HepG2 (cell line): ENCODE measurements around the gene NPPB. TPM values are rescaled to one million over a fixed set of nuclear protein-coding genes. Genes with fewer than 3 reads are reported as not detected.

Experiments
- ATAC-seq: fragments of 200-7000 bp; cut with Tn5 transposase; 3 replicates; pipeline ENCODE4 v1.9.1; 2020; ENCODE audit warnings: mild to moderate bottlenecking, moderate library complexity
- BruUV-seq: library from RNA; stranded (reverse); fragments of 400-500 nt; replicated peaks from 2 replicates; lab custom pipeline; 2021; lab: Mats Ljungman, UMichigan
- CTCF ChIA-PET: fragments of 300-600 bp; formaldehyde crosslinking; extraction: SDS; loops from one replicate; lab custom pipeline; 2021; ENCODE audit warnings: low total read pairs, inconsistent platforms, low intra/inter-chr PET ratio; lab: Yijun Ruan, JAX
- POLR2A ChIA-PET: fragments of 350-600 bp; sonication (Branson Sonifier 250); formaldehyde crosslinking; loops from one replicate; lab custom pipeline; 2020; ENCODE audit warnings: antibody characterized with exemption, inconsistent platforms; lab: Yijun Ruan, JAX
- DNase-seq: peaks from one replicate; pipeline ENCODE4 v3.0.0-alpha.2; 2015; ENCODE audit warnings: low spot score
- FAIRE-seq: peaks from 3 replicates; lab custom pipeline; 2011; peaks lifted over from hg19 to GRCh38; lab: Jason Lieb, UNC
- H2AFZ ChIP-seq: one replicate; pipeline ENCODE4 v1.6.1; 2011; ENCODE audit warnings: low read length, inconsistent platforms
- H3K27ac ChIP-seq: fragments of 300-600 bp; 3 replicates; pipeline ENCODE4 v1.8.0; 2011; ENCODE audit warnings: mixed run types, mild to moderate bottlenecking, mixed read lengths, low read length, inconsistent platforms; ENCODE audit not compliant: insufficient read depth; ENCODE audit errors: extremely low read length
- H3K27me3 ChIP-seq, 2 experiments: fragments of 200-600 bp in 1 of 2; 2 replicates in 1 of 2; 3 replicates in 1 of 2; pipeline versions ENCODE4 v1.6.0 to v1.8.0; 2011; ENCODE audit warnings: low read length in 2 of 2, mild to moderate bottlenecking in 2 of 2, moderate library complexity in 2 of 2, inconsistent platforms in 1 of 2; ENCODE audit not compliant: insufficient read depth in 2 of 2, control insufficient read depth in 1 of 2
- H3K36me3 ChIP-seq, 2 experiments: fragments of 200-600 bp in 1 of 2; replicated peaks in 1 of 2; 2 replicates in 1 of 2; 3 replicates in 1 of 2; pipeline versions ENCODE4 v1.5.1 to v1.8.0; 2011; ENCODE audit warnings: low read length in 2 of 2, inconsistent platforms in 1 of 2; ENCODE audit not compliant: insufficient read depth in 2 of 2, control insufficient read depth in 1 of 2
- H3K4me1 ChIP-seq: 2 replicates; pipeline ENCODE4 v1.5.1; 2012; ENCODE audit warnings: low read length, inconsistent platforms; ENCODE audit not compliant: insufficient read depth
- H3K4me2 ChIP-seq: 2 replicates; pipeline ENCODE4 v1.6.0; 2011; ENCODE audit warnings: low read depth, low read length, inconsistent platforms
- H3K4me3 ChIP-seq, 3 experiments: fragments of 200-600 bp in 1 of 3; sonication (generic), shearing (Covaris generic) in 1 of 3; replicated peaks in 1 of 3; 2 replicates each; pipeline ENCODE4 v1.5.1; 2011 to 2016; ENCODE audit warnings: low read length in 3 of 3, inconsistent platforms in 2 of 3, low read depth in 2 of 3, mild to moderate bottlenecking in 2 of 3, control low read depth in 1 of 3, mixed read lengths in 1 of 3; ENCODE audit not compliant: insufficient read depth in 1 of 3
- H3K79me2 ChIP-seq: one replicate; pipeline ENCODE4 v1.6.1; 2011; ENCODE audit warnings: low read length, inconsistent platforms; ENCODE audit not compliant: insufficient read depth
- H3K9ac ChIP-seq: 2 replicates; pipeline ENCODE4 v1.6.0; 2011; ENCODE audit warnings: mild to moderate bottlenecking, low read depth, low read length, inconsistent platforms; ENCODE audit not compliant: insufficient read depth
- H3K9me3 ChIP-seq: 2 replicates; pipeline ENCODE4 v1.5.1; 2012; ENCODE audit warnings: mild to moderate bottlenecking, low read length
- H4K20me1 ChIP-seq: 2 replicates; pipeline ENCODE4 v1.6.0; 2011; ENCODE audit warnings: inconsistent platforms, mild to moderate bottlenecking, low read length, moderate library complexity; ENCODE audit not compliant: insufficient read depth
- CHCHD3 ChIP-seq: sonication (generic); formaldehyde crosslinking; IDR thresholded peaks from 2 replicates; pipeline ENCODE4 v1.8.0; 2022; ENCODE audit warnings: mild to moderate bottlenecking, missing genetic modification reagents, moderate library complexity
- CHD4 ChIP-seq: fragments of 200-600 bp; sonication (generic); IDR thresholded peaks from 2 replicates; pipeline ENCODE4 v1.7.0; 2017; ENCODE audit warnings: mild to moderate bottlenecking, low read length, borderline replicate concordance
- KLF16 ChIP-seq, 2 experiments: sonication (generic) in 1 of 2; formaldehyde crosslinking in 1 of 2; IDR thresholded peaks; 2 replicates each; pipeline versions ENCODE4 v1.6.1 to v1.8.0; 2016 to 2023; ENCODE audit warnings: missing genetic modification reagents in 2 of 2, missing compliant biosample characterization in 1 of 2
- POLR2A ChIP-seq, 2 experiments: IDR thresholded peaks; 2 replicates each; pipeline ENCODE4 v1.6.1; 2011; ENCODE audit warnings: low read depth in 2 of 2, low read length in 2 of 2, mild to moderate bottlenecking in 1 of 2, moderate library complexity in 1 of 2; ENCODE audit not compliant: insufficient read depth in 1 of 2
- SP4 ChIP-seq: sonication (generic); formaldehyde crosslinking; IDR thresholded peaks from 2 replicates; pipeline ENCODE4 v1.8.1; 2023; ENCODE audit warnings: mild to moderate bottlenecking, missing genetic modification reagents
- SSRP1 ChIP-seq: IDR thresholded peaks from 2 replicates; pipeline ENCODE4 v1.6.1; 2016; ENCODE audit warnings: control low read depth
- WGBS: methylation state at CpG from one replicate; pipeline ENCODE4 v1.1.6; 2017; ENCODE audit warnings: low lambda C conversion rate; 5-methylcytosine and 5-hydroxymethylcytosine counted together
- in situ Hi-C: cut with HindIII; loops from 2 replicates; pipeline ENCODE4 v1.10.0; 2017; ENCODE audit warnings: low pct_unique_long_range_greater_than_20kb; ENCODE audit not compliant: extremely low pct_ligation_motif_present
- intact Hi-C: fragments of 100-400 bp; cut with micrococcal nuclease; formaldehyde crosslinking; loops from one replicate; pipeline ENCODE4 v1.10.0; 2022; ENCODE audit not compliant: unreplicated experiment
- polyA plus RNA-seq, 8 experiments: library from polyadenylated mRNA; depleted of rRNA in 3 of 8; stranded (reverse) in 7 of 8; unstranded in 1 of 8; fragments of >200 nt; fragmentation: Illumina TruSeq in 4 of 8; extraction: Trizol in 4 of 8; gene quantifications; 2 replicates each; pipeline versions ENCODE4 v1.2.1 to v1.2.3, GENCODE V29; 2011 to 2016; ENCODE audit warnings: low read depth in 4 of 8, missing spikeins in 1 of 8, mixed read lengths in 1 of 8; ENCODE audit not compliant: insufficient read depth in 1 of 8
- total RNA-seq, 5 experiments: library from RNA; depleted of rRNA; stranded (reverse); fragments of >200 nt; fragmentation: Illumina TruSeq; extraction: Trizol; gene quantifications; 2 replicates each; pipeline ENCODE4 v1.2.3, GENCODE V29; 2016; ENCODE audit warnings: low read depth in 1 of 5
- TF ChIP-seq, protein P1 (sequence below): sonication (generic); formaldehyde crosslinking; IDR thresholded peaks from 2 replicates; pipeline ENCODE4 v1.5.0; 2020; ENCODE audit warnings: missing genetic modification reagents

Gene NPPB
- total and polyA plus RNA-seq, 2 of the 13 experiments (the other 11 are each of a cell fraction or from before 2014, with no cell fraction given), result 1.9 TPM; not detected in 1

DNA sequence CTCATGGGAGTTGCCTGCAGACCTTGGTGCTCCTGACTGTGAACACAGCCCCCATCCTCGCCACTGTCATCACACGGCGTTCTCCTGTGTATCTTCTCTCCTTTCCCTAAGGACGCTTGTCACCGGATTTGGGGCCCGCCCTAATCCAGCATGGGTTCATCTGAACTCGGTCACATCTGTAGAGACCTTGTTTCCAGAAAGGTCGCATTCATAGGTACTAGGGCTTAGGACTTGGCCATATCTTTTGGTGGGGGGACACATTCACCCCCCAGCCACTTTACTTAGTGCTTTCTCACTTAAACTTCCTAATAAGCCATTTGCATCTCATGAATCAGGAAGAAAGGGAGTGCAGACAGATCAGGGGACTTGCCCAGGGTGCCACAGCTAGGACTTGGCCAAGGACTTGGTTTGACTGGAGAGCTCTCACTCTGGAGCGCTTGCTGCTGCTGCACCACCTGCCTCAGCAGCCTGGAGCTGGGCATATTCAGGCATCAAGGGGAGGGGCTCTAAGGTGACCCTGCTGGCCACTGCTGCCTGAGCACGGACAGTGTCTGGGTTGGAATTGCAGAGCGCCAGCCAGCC, 20.9 kb downstream of the NPPB start:
- no peak overlapping the region for H2AFZ ChIP-seq
- intact Hi-C loops, result loop anchor here (2.0 kb wide), 1 partner anchor 129 kb away; no protein-coding TSS in a partner anchor
- no peaks in the 10 kb centered on the region for H3K9me3 ChIP-seq
- 0 out of 2 replicates have a peak, but pooled peaks have one; percentile 6 for TF ChIP-seq CHCHD3 (CRISPR knock-in tag)
- no peak for TF ChIP-seq KLF16 (CRISPR knock-in tag; IDR thresholded peaks at IDR 0.05)
- TF ChIP-seq SP4 (CRISPR knock-in tag), result no peak
- TF ChIP-seq SSRP1 (CRISPR knock-in tag), result no peak
- TF ChIP-seq CHD4, result no peak
- TF ChIP-seq POLR2A (IDR thresholded peaks at IDR 0.05; ENCODE audit: insufficient read depth in 1 of 2, low read depth in 2 of 2, low read length in 2 of 2), result 0 out of 4 replicates have a peak, but pooled peaks of 1 of the 2 experiments have one; percentile 10
- TF ChIP-seq, protein P1, sequence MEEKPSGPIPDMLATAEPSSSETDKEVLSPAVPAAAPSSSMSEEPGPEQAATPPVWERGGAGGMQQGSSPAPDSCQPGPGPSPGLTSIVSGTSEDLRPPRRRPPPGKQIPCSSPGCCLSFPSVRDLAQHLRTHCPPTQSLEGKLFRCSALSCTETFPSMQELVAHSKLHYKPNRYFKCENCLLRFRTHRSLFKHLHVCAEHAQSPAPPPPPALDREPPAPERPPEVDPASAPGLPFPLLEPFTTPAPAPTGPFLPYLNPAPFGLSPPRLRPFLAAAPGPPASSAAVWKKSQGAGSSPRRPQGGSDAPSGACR, result no peak
- TF ChIP-seq, all 625 proteins: peak for 2
- Histone ChIP-seq H4K20me1 (no peaks in the 10 kb centered on the region), H3K4me3 (no peak overlapping the region), H3K4me2 (no peak overlapping the region), H3K79me2 (no peaks in the 10 kb centered on the region), H3K27ac (no peak overlapping the region), H3K9ac (no peak overlapping the region), H3K36me3 (peaks cover 46 to 80% of the 10 kb centered on the region in 2 experiments), H3K4me1 (peaks cover 41% of the 10 kb centered on the region), H3K27me3 (no peaks in the 10 kb centered on the region)
- DNase-seq (no peak), ATAC-seq (peak; percentile 6), FAIRE-seq (no peak)
- CTCF ChIA-PET, result interaction anchor here (1.0 to 4.1 kb wide), 5 partner anchors 53 to 129 kb away, joined by 3 to 46 read pairs (median 15); no protein-coding TSS in a partner anchor
- no TSS peak for BruUV-seq
- in situ Hi-C loops, result loop anchor here (10.0 kb wide), 1 partner anchor 127 kb away; no protein-coding TSS in a partner anchor
- POLR2A ChIA-PET, result interaction anchor here (2.4 kb wide), 1 partner anchor 70 kb away, joined by 9 read pairs; no protein-coding TSS in a partner anchor
- 93% methylated on average over 11 of the region's 11 CpGs for WGBS
